ENCODE results near the gene POLD1.

POLD1 gene

DNA sequence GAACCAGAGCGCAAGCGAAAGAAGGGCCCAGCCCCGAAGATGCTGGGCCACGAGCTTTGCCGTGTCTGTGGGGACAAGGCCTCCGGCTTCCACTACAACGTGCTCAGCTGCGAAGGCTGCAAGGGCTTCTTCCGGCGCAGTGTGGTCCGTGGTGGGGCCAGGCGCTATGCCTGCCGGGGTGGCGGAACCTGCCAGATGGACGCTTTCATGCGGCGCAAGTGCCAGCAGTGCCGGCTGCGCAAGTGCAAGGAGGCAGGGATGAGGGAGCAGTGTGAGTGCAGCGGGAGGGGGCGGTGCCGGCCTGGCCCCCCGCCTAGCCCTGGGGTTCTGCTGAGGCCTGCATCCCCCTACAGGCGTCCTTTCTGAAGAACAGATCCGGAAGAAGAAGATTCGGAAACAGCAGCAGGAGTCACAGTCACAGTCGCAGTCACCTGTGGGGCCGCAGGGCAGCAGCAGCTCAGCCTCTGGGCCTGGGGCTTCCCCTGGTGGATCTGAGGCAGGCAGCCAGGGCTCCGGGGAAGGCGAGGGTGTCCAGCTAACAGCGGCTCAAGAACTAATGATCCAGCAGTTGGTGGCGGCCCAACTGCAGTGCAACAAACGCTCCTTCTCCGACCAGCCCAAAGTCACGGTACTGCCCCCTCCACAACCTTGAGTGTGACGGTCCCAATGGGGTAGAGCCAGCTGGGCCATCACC, 5.8 kb upstream of the POLD1 start:
- ChIA-PET CTCF (interaction anchor here (1.8 kb wide), 1 partner anchor 10 kb away, joined by 8 read pairs; no protein-coding TSS in a partner anchor), POLR2A (no interaction called here)
- TF ChIP-seq, protein P1, sequence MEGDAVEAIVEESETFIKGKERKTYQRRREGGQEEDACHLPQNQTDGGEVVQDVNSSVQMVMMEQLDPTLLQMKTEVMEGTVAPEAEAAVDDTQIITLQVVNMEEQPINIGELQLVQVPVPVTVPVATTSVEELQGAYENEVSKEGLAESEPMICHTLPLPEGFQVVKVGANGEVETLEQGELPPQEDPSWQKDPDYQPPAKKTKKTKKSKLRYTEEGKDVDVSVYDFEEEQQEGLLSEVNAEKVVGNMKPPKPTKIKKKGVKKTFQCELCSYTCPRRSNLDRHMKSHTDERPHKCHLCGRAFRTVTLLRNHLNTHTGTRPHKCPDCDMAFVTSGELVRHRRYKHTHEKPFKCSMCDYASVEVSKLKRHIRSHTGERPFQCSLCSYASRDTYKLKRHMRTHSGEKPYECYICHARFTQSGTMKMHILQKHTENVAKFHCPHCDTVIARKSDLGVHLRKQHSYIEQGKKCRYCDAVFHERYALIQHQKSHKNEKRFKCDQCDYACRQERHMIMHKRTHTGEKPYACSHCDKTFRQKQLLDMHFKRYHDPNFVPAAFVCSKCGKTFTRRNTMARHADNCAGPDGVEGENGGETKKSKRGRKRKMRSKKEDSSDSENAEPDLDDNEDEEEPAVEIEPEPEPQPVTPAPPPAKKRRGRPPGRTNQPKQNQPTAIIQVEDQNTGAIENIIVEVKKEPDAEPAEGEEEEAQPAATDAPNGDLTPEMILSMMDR (IDR thresholded peaks at IDR 0.05; ENCODE audit: insufficient read depth, low read length, missing control alignments), result no peak
- H3K4me3 ChIP-seq (ENCODE audit: low read depth, low read length), result no peak overlapping the region
- no peak for DNase-seq (ENCODE audit: low read depth, low spot score)

DNA sequence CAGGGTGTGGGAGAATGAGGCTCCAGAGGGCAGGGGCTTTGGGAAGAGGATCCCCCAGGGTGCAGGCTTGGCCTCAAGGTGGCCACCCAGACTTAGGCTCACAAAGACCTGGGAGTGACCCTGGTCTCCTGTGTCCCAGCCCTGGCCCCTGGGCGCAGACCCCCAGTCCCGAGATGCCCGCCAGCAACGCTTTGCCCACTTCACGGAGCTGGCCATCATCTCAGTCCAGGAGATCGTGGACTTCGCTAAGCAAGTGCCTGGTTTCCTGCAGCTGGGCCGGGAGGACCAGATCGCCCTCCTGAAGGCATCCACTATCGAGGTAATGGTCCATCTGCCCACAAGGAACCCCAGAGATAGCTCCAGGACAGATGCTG, 5.3 kb upstream of the POLD1 start:
- CTCF ChIA-PET, result no interaction called here
- POLR2A ChIA-PET, result no interaction called here
- TF ChIP-seq, protein P1 (IDR thresholded peaks at IDR 0.05; ENCODE audit: insufficient read depth, low read length, missing control alignments), result no peak
- no peak for DNase-seq (ENCODE audit: low read depth, low spot score)
- no peak overlapping the region for H3K4me3 ChIP-seq (ENCODE audit: low read depth, low read length)

DNA sequence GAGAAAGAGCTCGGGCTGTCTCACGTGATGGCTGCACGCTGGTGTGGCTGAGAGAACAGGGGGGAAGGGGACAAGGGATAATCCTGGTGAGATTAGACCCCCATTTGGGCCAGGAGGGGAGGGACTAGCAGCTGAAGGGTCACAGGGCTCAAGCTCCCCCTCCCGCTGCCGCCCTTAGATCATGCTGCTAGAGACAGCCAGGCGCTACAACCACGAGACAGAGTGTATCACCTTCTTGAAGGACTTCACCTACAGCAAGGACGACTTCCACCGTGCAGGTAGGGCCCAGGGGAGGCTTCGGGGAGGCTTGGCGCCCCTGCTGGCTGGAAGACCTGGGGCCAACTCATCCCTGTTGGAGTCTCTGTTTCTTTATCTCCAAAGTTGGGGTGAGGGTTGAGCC, 4.5 kb upstream of the POLD1 start:
- ChIA-PET CTCF (no interaction called here), POLR2A (no interaction called here)
- no peak for DNase-seq (ENCODE audit: low read depth, low spot score)

DNA sequence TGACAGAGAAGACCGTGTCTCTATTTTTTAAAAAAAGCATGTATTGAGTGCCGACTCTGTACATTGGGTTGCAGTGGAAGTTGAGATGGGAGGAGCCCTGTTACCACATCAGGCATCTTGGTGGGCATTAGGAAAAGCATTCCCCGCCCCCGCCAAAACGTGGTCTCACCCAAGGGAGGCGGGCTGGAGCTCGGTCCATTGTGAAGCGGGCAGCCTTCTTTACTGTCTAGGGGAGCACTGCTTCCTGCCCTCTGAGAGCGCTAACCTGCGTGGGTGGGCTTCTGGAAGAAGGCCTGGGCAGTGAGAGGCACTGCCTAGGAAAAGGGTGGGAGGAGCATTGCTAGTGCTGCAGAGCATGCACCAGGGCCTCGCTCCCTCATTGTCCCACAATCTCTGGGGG, 4.0 kb upstream of the POLD1 start:
- H3K4me3 ChIP-seq (ENCODE audit: low read depth, low read length), result no peak overlapping the region
- DNase-seq (ENCODE audit: low read depth, low spot score), result no peak
- ChIA-PET POLR2A (no interaction called here), CTCF (no interaction called here)
- TF ChIP-seq, protein P1 (IDR thresholded peaks at IDR 0.05; ENCODE audit: insufficient read depth, low read length, missing control alignments), result no peak

More for the DNA sequence above, 4.5 kb upstream of the POLD1 start:
- TF ChIP-seq, protein P1 (IDR thresholded peaks at IDR 0.05; ENCODE audit: insufficient read depth, low read length, missing control alignments), result no peak
- H3K4me3 ChIP-seq (ENCODE audit: low read depth, low read length), result no peak overlapping the region

DNA sequence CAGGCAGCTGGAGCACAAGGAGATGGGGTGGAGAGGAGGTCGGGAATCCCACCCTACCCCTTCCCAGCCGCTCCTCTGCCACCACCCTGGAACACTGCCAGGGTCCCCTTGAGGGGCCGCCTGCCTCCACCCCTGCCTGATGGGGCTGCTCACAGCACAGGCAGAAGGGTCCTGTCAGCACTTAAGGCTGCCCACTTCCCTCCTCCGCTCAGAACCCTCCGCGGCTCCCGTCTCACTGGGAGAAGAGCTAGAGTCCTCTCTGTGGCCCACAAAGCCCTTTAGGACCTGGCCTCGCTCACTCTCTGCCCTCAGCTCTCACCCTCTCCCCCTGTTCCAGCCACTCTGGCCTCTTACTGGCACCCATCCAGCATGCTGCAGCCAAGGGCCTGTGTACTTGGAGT, 3.4 kb upstream of the POLD1 start:
- H3K4me3 ChIP-seq (ENCODE audit: low read depth, low read length), result no peak overlapping the region
- DNase-seq (ENCODE audit: low read depth, low spot score), result no peak
- ChIA-PET CTCF (no interaction called here), POLR2A (no interaction called here)
- TF ChIP-seq, protein P1 (IDR thresholded peaks at IDR 0.05; ENCODE audit: insufficient read depth, low read length, missing control alignments), result no peak

DNA sequence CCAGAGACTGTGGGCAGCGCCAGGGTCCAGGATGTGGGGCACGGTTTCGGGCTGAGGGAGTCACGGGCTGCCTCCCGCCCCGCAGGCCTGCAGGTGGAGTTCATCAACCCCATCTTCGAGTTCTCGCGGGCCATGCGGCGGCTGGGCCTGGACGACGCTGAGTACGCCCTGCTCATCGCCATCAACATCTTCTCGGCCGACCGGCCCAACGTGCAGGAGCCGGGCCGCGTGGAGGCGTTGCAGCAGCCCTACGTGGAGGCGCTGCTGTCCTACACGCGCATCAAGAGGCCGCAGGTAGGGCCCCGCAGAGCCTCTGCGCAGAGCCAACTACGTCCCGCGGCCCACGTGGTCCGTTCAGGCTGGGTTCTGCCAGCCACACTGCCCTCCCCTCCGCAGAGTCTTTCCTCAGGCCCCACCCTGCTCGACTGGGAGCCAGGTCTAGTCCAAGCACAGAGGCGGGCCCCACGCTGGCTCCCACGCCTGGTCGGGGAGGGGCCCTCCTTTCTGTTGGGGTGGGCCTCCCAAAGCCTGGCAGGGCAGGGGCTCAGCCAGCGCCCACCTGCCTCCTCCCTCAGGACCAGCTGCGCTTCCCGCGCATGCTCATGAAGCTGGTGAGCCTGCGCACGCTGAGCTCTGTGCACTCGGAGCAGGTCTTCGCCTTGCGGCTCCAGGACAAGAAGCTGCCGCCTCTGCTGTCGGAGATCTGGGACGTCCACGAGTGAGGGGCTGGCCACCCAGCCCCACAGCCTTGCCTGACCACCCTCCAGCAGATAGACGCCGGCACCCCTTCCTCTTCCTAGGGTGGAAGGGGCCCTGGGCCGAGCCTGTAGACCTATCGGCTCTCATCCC, 2.0 kb upstream of the POLD1 start:
- CTCF ChIA-PET, result no interaction called here
- POLR2A ChIA-PET, result no interaction called here
- no peak overlapping the region for H3K4me3 ChIP-seq (ENCODE audit: low read depth, low read length)
- no peak for DNase-seq (ENCODE audit: low read depth, low spot score)
- TF ChIP-seq, protein P1 (IDR thresholded peaks at IDR 0.05; ENCODE audit: insufficient read depth, low read length, missing control alignments), result no peak

Data from AG04449 (cell line).